ENCODE measurements around the gene NOS2. TPM values are rescaled to one million over a fixed set of nuclear protein-coding genes. Genes with fewer than 3 reads are reported as not detected.
"Not testable (repeated sequence)": the region's sequence is repeated elsewhere in the genome, so short reads cannot be mapped to it uniquely, and the experiment has no call there.

The NOS2 gene
- total RNA-seq = under 1 TPM; 0.11 to 0.20 TPM

DNA sequence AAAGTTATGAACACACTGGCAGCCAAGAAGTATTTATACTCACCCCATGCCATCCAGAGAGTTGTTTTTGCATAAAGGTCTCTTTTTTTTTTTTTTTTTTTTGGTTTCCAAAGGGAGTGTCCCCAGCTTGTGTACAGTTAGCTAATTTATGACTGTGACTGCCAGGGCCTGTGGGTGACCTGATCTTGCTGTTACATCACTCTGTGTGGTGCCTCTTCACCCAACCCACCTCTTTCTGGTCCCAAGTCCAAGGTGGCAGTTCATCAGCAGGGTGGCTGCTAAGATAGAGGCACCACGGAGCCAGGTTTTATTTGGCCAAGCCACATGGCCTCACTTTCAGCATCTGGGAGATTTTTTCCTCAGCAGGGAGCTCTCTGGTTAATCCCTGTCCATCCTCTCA is at the start of gene NOS2:
TSS of gene NOS2 (minus strand) at position 8 of the 400 bp plus-strand sequence. CDS start 1,720 bp downstream, outside the sequence.
- DNase-seq (ENCODE audit: low spot score) = no peak
- H3K36me3 ChIP-seq = no peaks in the 10 kb centered on the region
- no peaks in the 10 kb centered on the region for H3K4me1 ChIP-seq
- H3K27ac ChIP-seq = no peak within 1 kb of the TSS
- TF ChIP-seq, protein P1, sequence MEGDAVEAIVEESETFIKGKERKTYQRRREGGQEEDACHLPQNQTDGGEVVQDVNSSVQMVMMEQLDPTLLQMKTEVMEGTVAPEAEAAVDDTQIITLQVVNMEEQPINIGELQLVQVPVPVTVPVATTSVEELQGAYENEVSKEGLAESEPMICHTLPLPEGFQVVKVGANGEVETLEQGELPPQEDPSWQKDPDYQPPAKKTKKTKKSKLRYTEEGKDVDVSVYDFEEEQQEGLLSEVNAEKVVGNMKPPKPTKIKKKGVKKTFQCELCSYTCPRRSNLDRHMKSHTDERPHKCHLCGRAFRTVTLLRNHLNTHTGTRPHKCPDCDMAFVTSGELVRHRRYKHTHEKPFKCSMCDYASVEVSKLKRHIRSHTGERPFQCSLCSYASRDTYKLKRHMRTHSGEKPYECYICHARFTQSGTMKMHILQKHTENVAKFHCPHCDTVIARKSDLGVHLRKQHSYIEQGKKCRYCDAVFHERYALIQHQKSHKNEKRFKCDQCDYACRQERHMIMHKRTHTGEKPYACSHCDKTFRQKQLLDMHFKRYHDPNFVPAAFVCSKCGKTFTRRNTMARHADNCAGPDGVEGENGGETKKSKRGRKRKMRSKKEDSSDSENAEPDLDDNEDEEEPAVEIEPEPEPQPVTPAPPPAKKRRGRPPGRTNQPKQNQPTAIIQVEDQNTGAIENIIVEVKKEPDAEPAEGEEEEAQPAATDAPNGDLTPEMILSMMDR (IDR thresholded peaks at IDR 0.05) = no peak
- H3K27me3 ChIP-seq = no peaks in the 10 kb centered on the region
- H3K4me3 ChIP-seq = no peak within 1 kb of the TSS
- no peaks in the 10 kb centered on the region for H3K9me3 ChIP-seq

DNA sequence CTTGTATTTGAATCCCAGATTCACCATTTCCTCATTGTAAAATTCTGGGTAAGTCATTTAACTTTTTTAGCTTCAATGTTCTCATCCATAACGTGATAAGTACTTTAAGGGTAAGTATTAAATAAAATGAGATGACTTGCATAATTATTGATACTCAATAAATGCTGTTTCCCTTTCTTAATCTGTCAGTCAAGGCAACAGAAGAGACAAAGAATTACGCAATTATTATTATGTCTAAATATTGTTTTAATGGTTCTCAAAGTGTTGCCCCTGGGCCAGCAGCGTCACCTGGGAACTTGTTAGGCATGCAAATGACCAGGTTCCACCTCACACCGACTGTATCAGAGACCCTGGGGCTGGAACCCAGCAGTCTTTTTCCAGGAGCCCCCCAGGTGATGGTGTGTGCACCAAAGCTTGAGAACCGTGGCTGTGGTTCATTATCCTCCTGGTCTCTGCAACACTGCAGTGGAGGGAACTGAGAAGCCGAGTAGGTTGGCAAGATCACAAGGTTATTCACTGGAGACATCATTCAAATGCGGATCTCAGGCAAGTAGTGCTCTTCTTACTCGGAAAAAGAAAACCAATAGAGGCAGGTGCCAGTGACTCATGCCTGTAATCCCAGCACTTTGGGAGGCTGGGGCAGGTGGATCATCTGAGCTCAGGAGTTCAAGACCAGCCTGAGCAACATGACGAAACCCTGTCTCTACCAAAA is 49.3 kb upstream of the NOS2 start:
- DNase-seq (ENCODE audit: low spot score) = no peak
- no peak overlapping the region for H3K27ac ChIP-seq
- H3K4me3 ChIP-seq = no peak overlapping the region
- TF ChIP-seq, protein P1 (IDR thresholded peaks at IDR 0.05) = no peak
- no peaks in the 10 kb centered on the region for H3K36me3 ChIP-seq
- H3K4me1 ChIP-seq = no peaks in the 10 kb centered on the region
- no peaks in the 10 kb centered on the region for H3K9me3 ChIP-seq
- H3K27me3 ChIP-seq = no peaks in the 10 kb centered on the region

DNA sequence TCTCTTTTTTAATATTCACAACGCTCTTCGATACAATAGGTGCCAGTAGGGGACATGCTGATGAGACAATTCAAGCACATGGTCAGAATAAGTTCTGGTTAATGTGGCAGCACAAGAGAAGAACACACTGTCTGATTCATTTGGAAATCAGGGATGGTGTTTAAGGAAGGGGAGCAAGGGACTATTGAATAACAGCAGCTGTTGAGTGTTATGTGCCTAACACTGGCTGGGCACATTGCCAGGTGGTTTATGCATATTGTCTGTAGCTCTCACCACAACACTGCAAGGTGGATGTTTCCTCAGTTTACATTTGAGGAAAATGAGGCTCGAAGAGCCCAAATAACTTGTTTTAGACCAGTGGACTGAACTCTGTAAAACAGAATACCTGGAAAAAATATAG is 48.6 kb upstream of the NOS2 start:
- Histone ChIP-seq H3K9me3 (no peaks in the 10 kb centered on the region), H3K4me1 (no peaks in the 10 kb centered on the region), H3K4me3 (no peak overlapping the region), H3K36me3 (no peaks in the 10 kb centered on the region), H3K27me3 (no peaks in the 10 kb centered on the region), H3K27ac (no peak overlapping the region)
- TF ChIP-seq, protein P1 (IDR thresholded peaks at IDR 0.05) = no peak
- DNase-seq (ENCODE audit: low spot score) = no peak

DNA sequence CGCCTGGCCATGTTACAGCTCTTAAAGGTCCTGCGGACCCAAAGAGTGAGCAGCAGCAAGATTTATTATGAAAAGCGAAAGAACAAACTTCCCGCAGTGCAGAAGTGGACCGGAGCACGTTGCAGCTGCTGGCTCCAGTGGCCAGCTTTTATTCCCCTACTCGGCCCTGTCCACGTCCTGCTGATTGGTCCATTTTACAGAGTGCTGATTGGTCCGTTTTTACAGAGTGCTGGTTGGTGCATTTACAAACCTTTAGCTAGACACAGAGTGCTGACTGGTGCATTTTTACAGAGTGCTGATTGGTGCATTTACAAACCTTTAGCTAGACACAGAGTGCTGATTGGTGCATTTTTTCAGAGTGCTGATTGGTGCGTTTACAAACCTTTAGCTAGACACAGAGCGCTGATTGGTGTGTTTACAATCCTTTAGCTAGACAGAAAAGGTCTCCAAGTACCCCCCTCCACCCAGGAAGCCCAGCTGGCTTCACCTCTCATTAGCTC is 46.5 kb upstream of the NOS2 start:
- H3K27ac ChIP-seq; H3K4me1 ChIP-seq; H3K36me3 ChIP-seq; H3K9me3 ChIP-seq; H3K27me3 ChIP-seq; DNase-seq (ENCODE audit: low spot score); H3K4me3 ChIP-seq: not testable (repeated sequence)

DNA sequence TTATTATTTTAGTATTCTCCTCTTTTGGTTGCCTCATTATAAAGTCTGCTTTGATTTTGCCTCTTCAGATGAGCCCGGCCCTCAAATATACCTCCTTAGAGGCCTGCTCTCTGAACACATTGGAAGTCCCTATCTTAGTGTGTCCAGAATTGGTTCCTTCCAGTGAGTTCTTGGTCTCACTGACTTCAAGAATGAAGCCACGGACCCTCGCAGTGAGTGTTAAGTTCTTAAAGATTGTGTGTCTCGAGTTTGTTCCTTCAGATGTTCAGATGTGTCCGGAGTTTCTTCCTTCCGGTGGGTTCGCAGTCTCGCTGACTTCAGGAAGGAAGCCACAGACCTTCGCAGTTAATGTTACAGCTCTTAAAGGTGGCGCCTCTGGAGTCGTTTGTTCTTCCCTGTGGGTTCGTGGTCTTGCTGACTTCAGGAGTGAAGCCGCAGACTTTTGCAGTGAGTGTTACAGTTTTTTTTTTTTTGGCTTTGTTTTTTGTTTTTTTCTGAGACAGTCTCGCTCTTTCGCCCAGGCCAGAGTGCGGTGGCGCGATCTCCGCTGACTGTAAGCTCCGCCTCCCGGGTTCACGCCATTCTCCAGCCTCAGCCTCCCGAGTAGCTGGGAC is 45.8 kb upstream of the NOS2 start:
- Histone ChIP-seq H3K36me3 (no peaks in the 10 kb centered on the region), H3K9me3 (no peaks in the 10 kb centered on the region), H3K4me1 (no peaks in the 10 kb centered on the region), H3K27me3 (no peaks in the 10 kb centered on the region), H3K27ac (no peak overlapping the region), H3K4me3 (no peak overlapping the region)
- TF ChIP-seq, protein P1 (IDR thresholded peaks at IDR 0.05) = no peak
- DNase-seq (ENCODE audit: low spot score) = no peak

DNA sequence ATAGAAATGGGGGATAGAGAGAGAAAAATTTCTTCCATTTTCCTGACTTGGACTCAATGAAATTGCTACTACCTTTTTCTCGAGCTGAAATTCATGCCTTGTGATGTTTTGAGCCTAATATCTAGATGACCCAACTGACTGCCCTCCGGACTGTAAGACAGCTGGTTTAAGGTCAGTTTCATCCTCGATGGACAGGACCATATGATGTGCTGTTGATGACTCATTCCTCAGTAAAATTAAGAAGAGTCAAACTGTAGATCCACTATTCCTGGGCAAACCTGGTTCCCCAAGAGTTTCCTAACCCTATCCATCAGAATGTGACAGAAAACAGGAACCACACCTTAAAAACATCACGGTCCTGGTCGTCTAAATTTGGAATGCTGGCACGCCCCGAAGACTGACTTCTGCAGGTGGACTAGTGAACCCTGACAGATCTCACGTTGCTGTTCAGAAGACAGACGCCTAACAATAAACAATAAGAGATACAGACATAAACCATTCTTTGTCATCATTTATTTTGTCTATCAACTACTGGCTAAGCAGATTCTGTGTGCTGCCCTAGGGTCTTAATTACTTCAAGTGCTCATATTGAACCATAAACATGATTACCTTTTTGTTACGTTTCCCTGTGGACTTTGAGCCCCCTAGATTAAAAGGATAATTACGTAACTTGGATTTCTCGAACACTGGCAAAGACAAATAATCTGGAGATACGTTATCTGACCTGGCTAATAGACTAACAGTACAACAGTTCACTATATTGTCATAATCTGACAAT is 45.1 kb upstream of the NOS2 start:
- Histone ChIP-seq H3K4me1 (no peaks in the 10 kb centered on the region), H3K36me3 (no peaks in the 10 kb centered on the region), H3K4me3 (no peak overlapping the region), H3K27me3 (no peaks in the 10 kb centered on the region), H3K27ac (no peak overlapping the region), H3K9me3 (no peaks in the 10 kb centered on the region)
- no peak for DNase-seq (ENCODE audit: low spot score)
- TF ChIP-seq, protein P1 (IDR thresholded peaks at IDR 0.05) = no peak
